ENCODE measurements around the gene CCDC91. TPM values are rescaled to one million over a fixed set of nuclear protein-coding genes. Genes with fewer than 3 reads are reported as not detected.
A peak's percentile ranks its signal among the peaks of the same experiment; 100 is the strongest.

CCDC91 gene
- total RNA-seq, 1 experiment from 2014 or later = 26.8 TPM

- no TSS peak for BruUV-seq (replicated peaks)
Measured at GRCh38 chr12:28517101-28517500, 326.8 kb downstream of the CCDC91 start.

GRCh38 chr12:28527631-28528249, 337.5 kb downstream of the CCDC91 start:
- Histone ChIP-seq H3K4me1 (ENCODE audit: insufficient read depth, low read length, poor library complexity, severe bottlenecking) (no peaks in the 10 kb centered on the region), H3K36me3 (ENCODE audit: insufficient read depth, low read length, poor library complexity, severe bottlenecking) (no peaks in the 10 kb centered on the region), H3K4me3 (ENCODE audit: low read depth, low read length, poor library complexity, severe bottlenecking) (no peak overlapping the region), H3K9me3 (ENCODE audit: low read depth, low read length, poor library complexity, severe bottlenecking) (no peaks in the 10 kb centered on the region), H3K27ac (ENCODE audit: low read depth, low read length, poor library complexity, severe bottlenecking) (no peak overlapping the region), H3K27me3 (replicated peaks; ENCODE audit: insufficient read depth, low read depth, low read length, poor library complexity) (no peaks in the 10 kb centered on the region)
- BruUV-seq (replicated peaks) = no TSS peak
- DNase-seq (ENCODE audit: low spot score) = no peak
- TF ChIP-seq EZH2 (IDR thresholded peaks at IDR 0.05; ENCODE audit: borderline replicate concordance, low read depth, low read length, poor library complexity, severe bottlenecking) = no peak
- TF ChIP-seq CTCF (conservative IDR thresholded peaks at IDR 0.05; ENCODE audit: low read depth, low read length) = no peak
- POLR2A ChIA-PET (ENCODE audit: low non-redundant PET) = no interaction called here
- CTCF ChIA-PET = no interaction called here
- intact Hi-C loops (cut with micrococcal nuclease; ENCODE audit: unreplicated experiment) = no loop called here

More at GRCh38 chr12:28517101-28517500, 326.8 kb downstream of the CCDC91 start:
- Histone ChIP-seq H3K9me3 (ENCODE audit: low read depth, low read length, poor library complexity, severe bottlenecking) (no peaks in the 10 kb centered on the region), H3K4me1 (ENCODE audit: insufficient read depth, low read length, poor library complexity, severe bottlenecking) (peaks cover 4% of the 10 kb centered on the region), H3K27ac (ENCODE audit: low read depth, low read length, poor library complexity, severe bottlenecking) (no peak overlapping the region), H3K36me3 (ENCODE audit: insufficient read depth, low read length, poor library complexity, severe bottlenecking) (no peaks in the 10 kb centered on the region), H3K4me3 (ENCODE audit: low read depth, low read length, poor library complexity, severe bottlenecking) (no peak overlapping the region), H3K27me3 (replicated peaks; ENCODE audit: insufficient read depth, low read depth, low read length, poor library complexity) (no peaks in the 10 kb centered on the region)
- ChIA-PET POLR2A (ENCODE audit: low non-redundant PET) (no interaction called here), CTCF (no interaction called here)
- TF ChIP-seq CTCF (conservative IDR thresholded peaks at IDR 0.05; ENCODE audit: low read depth, low read length) (no peak), EZH2 (IDR thresholded peaks at IDR 0.05; ENCODE audit: borderline replicate concordance, low read depth, low read length, poor library complexity, severe bottlenecking) (no peak)
- intact Hi-C loops (cut with micrococcal nuclease; ENCODE audit: unreplicated experiment) = no loop called here
- no peak for DNase-seq (ENCODE audit: low spot score)

- peaks cover 13% of the 10 kb centered on the region for H3K4me1 ChIP-seq (ENCODE audit: insufficient read depth, low read length, poor library complexity, severe bottlenecking)
- ChIA-PET POLR2A (ENCODE audit: low non-redundant PET) (no interaction called here), CTCF (no interaction called here)
- no TSS peak for BruUV-seq (replicated peaks)
- no peak overlapping the region for H3K4me3 ChIP-seq (ENCODE audit: low read depth, low read length, poor library complexity, severe bottlenecking)
- no peaks in the 10 kb centered on the region for H3K36me3 ChIP-seq (ENCODE audit: insufficient read depth, low read length, poor library complexity, severe bottlenecking)
- no peak for TF ChIP-seq EZH2 (IDR thresholded peaks at IDR 0.05; ENCODE audit: borderline replicate concordance, low read depth, low read length, poor library complexity, severe bottlenecking)
- H3K9me3 ChIP-seq (ENCODE audit: low read depth, low read length, poor library complexity, severe bottlenecking) = no peaks in the 10 kb centered on the region
- peak overlapping the region; percentile 45 for H3K27ac ChIP-seq (ENCODE audit: low read depth, low read length, poor library complexity, severe bottlenecking)
- peak; percentile 66 for DNase-seq (ENCODE audit: low spot score)
- intact Hi-C loops (cut with micrococcal nuclease; ENCODE audit: unreplicated experiment) = no loop called here
- no peaks in the 10 kb centered on the region for H3K27me3 ChIP-seq (replicated peaks; ENCODE audit: insufficient read depth, low read depth, low read length, poor library complexity)
Measured at GRCh38 chr12:28535216-28535615, 345.0 kb downstream of the CCDC91 start.

GRCh38 chr12:28536088-28536487, 345.8 kb downstream of the CCDC91 start:
- H3K4me3 ChIP-seq (ENCODE audit: low read depth, low read length, poor library complexity, severe bottlenecking) = no peak overlapping the region
- CTCF ChIA-PET = no interaction called here
- H3K27me3 ChIP-seq (replicated peaks; ENCODE audit: insufficient read depth, low read depth, low read length, poor library complexity) = no peaks in the 10 kb centered on the region
- BruUV-seq (replicated peaks) = no TSS peak
- POLR2A ChIA-PET (ENCODE audit: low non-redundant PET) = no interaction called here
- DNase-seq (ENCODE audit: low spot score) = no peak
- no peak overlapping the region for H3K27ac ChIP-seq (ENCODE audit: low read depth, low read length, poor library complexity, severe bottlenecking)
- peaks cover 16% of the 10 kb centered on the region for H3K4me1 ChIP-seq (ENCODE audit: insufficient read depth, low read length, poor library complexity, severe bottlenecking)
- no peaks in the 10 kb centered on the region for H3K36me3 ChIP-seq (ENCODE audit: insufficient read depth, low read length, poor library complexity, severe bottlenecking)
- intact Hi-C loops (cut with micrococcal nuclease; ENCODE audit: unreplicated experiment) = no loop called here
- TF ChIP-seq EZH2 (IDR thresholded peaks at IDR 0.05; ENCODE audit: borderline replicate concordance, low read depth, low read length, poor library complexity, severe bottlenecking) = no peak
- no peak for TF ChIP-seq CTCF (conservative IDR thresholded peaks at IDR 0.05; ENCODE audit: low read depth, low read length)
- H3K9me3 ChIP-seq (ENCODE audit: low read depth, low read length, poor library complexity, severe bottlenecking) = no peaks in the 10 kb centered on the region

All from A673 (cell line).